ENCODE data around the gene DHRS3.
A peak's percentile ranks its signal among the peaks of the same experiment; 100 is the strongest.
"Not testable (repeated sequence)": the region's sequence is repeated elsewhere in the genome, so short reads cannot be mapped to it uniquely, and the experiment has no call there.

DHRS3 gene

DNA sequence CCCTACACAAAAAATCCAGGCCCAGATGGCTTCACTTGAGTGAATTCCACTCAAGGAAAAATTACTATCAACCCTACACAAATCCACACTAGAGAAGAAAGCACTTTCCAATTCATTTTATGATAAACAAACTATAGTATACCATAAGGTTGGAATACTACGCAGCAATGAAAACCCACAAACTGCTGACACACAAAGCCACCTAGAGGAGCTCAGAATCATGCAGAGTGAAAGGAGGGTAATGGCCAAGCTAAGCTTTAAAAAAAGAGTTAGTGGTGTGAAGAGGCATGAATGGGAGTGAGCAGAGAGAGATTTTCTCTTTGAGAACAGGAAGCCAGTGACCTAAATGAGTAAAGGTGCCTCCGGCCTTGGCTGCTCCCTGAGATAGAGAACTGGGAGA is 93.7 kb downstream of the DHRS3 start:
- peaks cover 12% of the 10 kb centered on the region for H3K4me1 ChIP-seq (ENCODE audit: control insufficient read depth, insufficient read depth, low read length)
- H3K4me3 ChIP-seq (ENCODE audit: low read length in 2 of 2), result no peak overlapping the region
- H3K27me3 ChIP-seq (ENCODE audit: control insufficient read depth in 1 of 2, insufficient read depth in 2 of 2, low read length in 2 of 2), result no peaks in the 10 kb centered on the region
- no peak overlapping the region for H3K27ac ChIP-seq (ENCODE audit: low read length)
- no peaks in the 10 kb centered on the region for H3K9me3 ChIP-seq (ENCODE audit: control insufficient read depth in 2 of 2, low read length in 2 of 2)
- no peaks in the 10 kb centered on the region for H3K36me3 ChIP-seq (ENCODE audit: control insufficient read depth in 2 of 2, insufficient read depth in 2 of 2, low read length in 2 of 2)
- H3K9ac ChIP-seq (ENCODE audit: low read length in 2 of 2), result no peak overlapping the region

DNA sequence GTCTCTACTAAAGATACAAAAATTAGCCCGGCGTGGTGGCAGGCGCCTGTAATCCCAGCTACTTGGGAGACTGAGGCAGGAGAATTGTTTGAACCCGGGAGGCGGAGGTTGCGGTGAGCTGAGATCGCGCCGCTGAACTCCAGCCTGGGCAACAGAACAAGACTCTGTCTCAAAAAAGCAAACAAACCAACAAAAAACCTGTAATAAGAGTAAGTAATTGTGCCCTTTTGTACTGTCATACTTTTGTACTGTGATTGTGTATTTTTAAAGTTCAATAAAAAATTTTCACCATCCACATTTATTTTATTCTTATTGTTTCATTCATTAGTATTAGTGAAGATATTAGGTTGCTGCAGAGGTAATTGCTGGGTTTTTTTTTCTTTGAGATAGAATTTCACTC is 95.2 kb downstream of the DHRS3 start:
- H3K4me1 ChIP-seq (ENCODE audit: control insufficient read depth, insufficient read depth, low read length), result peaks cover 11% of the 10 kb centered on the region
- H3K9ac ChIP-seq (ENCODE audit: low read length in 2 of 2); H3K36me3 ChIP-seq (ENCODE audit: control insufficient read depth in 2 of 2, insufficient read depth in 2 of 2, low read length in 2 of 2); H3K27me3 ChIP-seq (ENCODE audit: control insufficient read depth in 1 of 2, insufficient read depth in 2 of 2, low read length in 2 of 2); H3K27ac ChIP-seq (ENCODE audit: low read length); H3K4me3 ChIP-seq (ENCODE audit: low read length in 2 of 2); H3K9me3 ChIP-seq (ENCODE audit: control insufficient read depth in 2 of 2, low read length in 2 of 2): not testable (repeated sequence)

- no peaks in the 10 kb centered on the region for H3K9me3 ChIP-seq (ENCODE audit: control insufficient read depth in 2 of 2, low read length in 2 of 2)
- no peak overlapping the region for H3K4me3 ChIP-seq (ENCODE audit: low read length in 2 of 2)
- no peaks in the 10 kb centered on the region for H3K27me3 ChIP-seq (ENCODE audit: control insufficient read depth in 1 of 2, insufficient read depth in 2 of 2, low read length in 2 of 2)
- peaks cover 11% of the 10 kb centered on the region for H3K4me1 ChIP-seq (ENCODE audit: control insufficient read depth, insufficient read depth, low read length)
- no peak overlapping the region for H3K27ac ChIP-seq (ENCODE audit: low read length)
- no peak overlapping the region for H3K9ac ChIP-seq (ENCODE audit: low read length in 2 of 2)
- no peaks in the 10 kb centered on the region for H3K36me3 ChIP-seq (ENCODE audit: control insufficient read depth in 2 of 2, insufficient read depth in 2 of 2, low read length in 2 of 2)
Observed at GRCh38 chr1:12521096-12521495, 96.9 kb downstream of the DHRS3 start.

DNA sequence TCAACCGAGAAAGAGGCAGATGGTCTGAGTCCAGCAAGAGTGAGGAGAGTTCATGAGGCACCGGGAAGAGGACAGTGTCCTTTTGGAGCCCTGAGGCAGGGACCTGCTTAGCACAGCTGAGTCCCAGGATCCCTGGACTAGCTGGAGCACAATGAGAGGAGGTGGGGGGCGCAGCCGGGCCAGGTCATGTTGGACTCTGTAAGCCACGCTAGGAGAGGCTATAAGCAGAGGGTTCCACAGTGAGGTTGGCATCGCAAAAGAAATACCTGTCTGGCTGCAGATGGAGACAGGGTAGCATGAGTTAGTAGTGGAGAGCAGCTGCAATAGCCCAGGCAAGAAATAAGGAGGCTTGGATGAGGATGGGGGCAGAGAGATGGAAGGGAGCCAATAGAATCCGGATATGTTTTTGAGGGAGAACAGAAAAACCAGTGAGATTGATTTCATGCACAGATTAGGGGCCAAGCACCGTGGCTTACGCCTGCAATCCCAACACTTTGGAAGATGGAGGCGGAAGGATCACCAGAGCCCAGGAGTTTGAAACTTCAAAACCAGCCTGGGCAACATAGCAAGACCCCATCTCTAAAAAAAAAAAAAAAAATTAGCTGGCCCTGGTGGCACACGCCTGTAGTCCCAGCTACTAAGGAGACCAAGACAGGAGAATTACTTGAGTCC is 98.2 kb downstream of the DHRS3 start:
- Histone ChIP-seq H3K4me1 (ENCODE audit: control insufficient read depth, insufficient read depth, low read length) (peaks cover 11% of the 10 kb centered on the region), H3K9me3 (ENCODE audit: control insufficient read depth in 2 of 2, low read length in 2 of 2) (no peaks in the 10 kb centered on the region), H3K27me3 (ENCODE audit: control insufficient read depth in 1 of 2, insufficient read depth in 2 of 2, low read length in 2 of 2) (no peaks in the 10 kb centered on the region), H3K36me3 (ENCODE audit: control insufficient read depth in 2 of 2, insufficient read depth in 2 of 2, low read length in 2 of 2) (no peaks in the 10 kb centered on the region), H3K27ac (ENCODE audit: low read length) (peak overlapping the region; percentile 18), H3K9ac (ENCODE audit: low read length in 2 of 2) (no peak overlapping the region), H3K4me3 (ENCODE audit: low read length in 2 of 2) (no peak overlapping the region)

DNA sequence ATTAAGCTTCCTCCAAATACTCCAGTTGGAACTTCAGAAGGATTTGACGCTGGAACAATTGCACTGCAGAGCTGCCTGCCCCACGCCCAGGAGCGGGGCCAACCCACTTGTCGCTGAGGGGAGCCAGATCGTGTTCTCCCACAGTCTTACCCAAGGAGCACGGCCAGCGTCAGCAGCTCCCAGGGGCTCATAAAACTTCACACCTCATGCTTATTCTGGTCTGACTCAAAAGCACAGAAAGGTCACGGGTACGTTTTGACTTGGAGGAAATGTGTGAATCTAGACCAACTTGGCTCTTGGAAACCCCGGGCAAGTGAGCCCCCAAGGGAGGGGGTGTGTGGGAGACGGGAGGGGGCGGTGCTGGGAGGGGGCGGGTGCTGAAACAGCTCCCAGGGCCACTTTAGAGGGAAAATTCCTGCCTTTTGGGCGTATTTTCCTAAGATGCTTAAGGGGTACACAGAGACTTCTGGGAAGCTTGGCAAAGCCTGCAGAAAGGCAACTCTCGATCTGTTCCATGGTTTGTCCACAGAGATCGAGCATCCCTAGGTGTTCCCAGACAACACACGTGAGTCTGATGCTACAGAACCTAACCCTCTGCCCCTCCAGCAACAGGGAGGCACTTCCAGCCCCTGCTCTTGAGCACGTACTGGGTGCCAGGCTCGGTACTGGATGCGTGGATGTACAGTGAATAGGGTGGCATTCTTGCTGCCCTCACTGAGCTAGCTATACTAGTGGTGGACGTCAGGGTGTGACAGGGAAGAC is 98.9 kb downstream of the DHRS3 start:
- H3K9ac ChIP-seq (ENCODE audit: low read length in 2 of 2), result no peak overlapping the region
- H3K27ac ChIP-seq (ENCODE audit: low read length), result peak overlapping the region; percentile 41
- H3K9me3 ChIP-seq (ENCODE audit: control insufficient read depth in 2 of 2, low read length in 2 of 2), result no peaks in the 10 kb centered on the region
- H3K36me3 ChIP-seq (ENCODE audit: control insufficient read depth in 2 of 2, insufficient read depth in 2 of 2, low read length in 2 of 2), result no peaks in the 10 kb centered on the region
- peak overlapping the region in 1 of 2 donors; percentile 49 for H3K4me3 ChIP-seq (ENCODE audit: low read length in 2 of 2)
- H3K4me1 ChIP-seq (ENCODE audit: control insufficient read depth, insufficient read depth, low read length), result peaks cover 11% of the 10 kb centered on the region
- no peaks in the 10 kb centered on the region for H3K27me3 ChIP-seq (ENCODE audit: control insufficient read depth in 1 of 2, insufficient read depth in 2 of 2, low read length in 2 of 2)
